ENCODE data around the gene DGKI. TPM values are rescaled to one million over a fixed set of nuclear protein-coding genes. Genes with fewer than 3 reads are reported as not detected.
"Not testable (repeated sequence)": the region's sequence is repeated elsewhere in the genome, so short reads cannot be mapped to it uniquely, and the experiment has no call there.

DGKI gene
- total and polyA plus RNA-seq, 2 donors = 1.8 to 13.3 TPM

DNA sequence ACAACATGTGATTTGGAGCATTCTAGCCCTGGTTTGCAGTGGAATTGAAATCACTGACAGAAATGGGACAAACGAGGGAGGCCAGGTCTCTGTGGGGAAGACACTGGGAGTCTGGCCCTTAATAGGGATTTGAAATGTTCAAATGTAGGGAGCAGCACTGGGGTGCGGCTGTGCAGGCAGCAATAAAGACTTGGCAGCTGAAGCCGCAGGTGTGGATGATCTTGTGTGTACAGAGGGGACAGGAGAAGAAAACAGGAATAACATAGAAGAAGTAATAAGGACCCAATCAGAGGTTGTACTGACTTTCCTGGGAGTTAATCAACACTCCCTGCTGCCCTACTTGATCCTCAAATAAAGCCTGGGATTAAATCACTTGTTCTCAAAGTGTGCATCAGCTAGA, 375.6 kb downstream of the DGKI start:
- WGBS = 63% methylated on average over 3 of the region's 3 CpGs
- H3K4me3 ChIP-seq (ENCODE audit: low read depth, low read length) = no peak overlapping the region
- no peaks in the 10 kb centered on the region for H3K36me3 ChIP-seq (ENCODE audit: insufficient read depth)
- no peak for DNase-seq (ENCODE audit: extremely low spot score)
- no peaks in the 10 kb centered on the region for H3K4me1 ChIP-seq (ENCODE audit: insufficient read depth)
- H3K27ac ChIP-seq (ENCODE audit: low read depth) = no peak overlapping the region

DNA sequence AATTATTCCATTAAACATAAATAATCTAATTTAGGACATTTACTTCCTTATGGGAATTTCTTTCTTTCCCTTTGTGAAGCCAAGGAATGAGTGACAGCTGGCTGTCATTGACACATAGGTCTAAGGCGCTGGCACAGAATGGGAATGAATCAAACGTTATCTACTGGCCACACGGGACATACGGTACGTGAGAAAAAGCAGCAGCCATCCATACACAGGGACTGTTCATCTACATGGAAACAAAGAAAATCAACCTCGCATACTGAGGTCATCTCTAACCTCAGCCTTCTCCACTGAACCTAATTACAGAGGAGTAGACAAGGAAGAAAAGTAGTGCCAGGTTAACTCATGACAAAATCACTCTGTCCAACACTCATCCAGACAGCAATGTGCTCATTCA, 376.9 kb downstream of the DGKI start:
- WGBS = 91% methylated on average over 6 of the region's 6 CpGs
- Histone ChIP-seq H3K4me3 (ENCODE audit: low read depth, low read length) (no peak overlapping the region), H3K4me1 (ENCODE audit: insufficient read depth) (no peaks in the 10 kb centered on the region), H3K36me3 (ENCODE audit: insufficient read depth) (no peaks in the 10 kb centered on the region), H3K27ac (ENCODE audit: low read depth) (no peak overlapping the region)
- no peak for DNase-seq (ENCODE audit: extremely low spot score)

DNA sequence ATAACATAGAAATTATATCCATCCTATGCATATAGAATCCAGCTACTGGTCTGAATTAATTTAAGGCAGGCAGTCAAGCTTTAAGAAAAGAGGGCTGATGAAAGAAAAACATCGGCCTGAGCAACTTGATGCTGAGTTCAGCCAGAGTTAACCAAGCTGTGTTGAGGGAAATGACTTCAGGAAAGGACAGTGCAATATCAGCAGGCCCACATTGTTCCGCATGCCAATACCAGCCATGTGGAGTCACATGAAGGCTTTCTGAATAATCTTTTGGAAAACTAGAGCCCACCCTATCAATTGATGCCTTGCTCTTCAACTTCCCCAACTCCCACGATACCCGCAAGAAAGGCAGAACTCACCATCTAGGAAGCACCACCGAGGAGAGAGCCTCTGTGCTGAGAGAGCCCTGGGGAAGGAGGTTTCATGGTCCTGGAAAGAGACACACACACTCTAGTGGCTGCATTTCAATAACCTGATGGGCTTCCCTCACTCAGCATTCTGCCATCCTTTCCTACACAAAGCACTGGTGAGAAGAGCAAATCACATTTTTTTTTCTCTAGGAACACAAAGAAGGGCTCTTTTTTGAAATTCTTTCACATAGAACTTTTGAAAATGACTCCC, 377.5 kb downstream of the DGKI start:
- Histone ChIP-seq H3K4me3 (ENCODE audit: low read depth, low read length) (no peak overlapping the region), H3K36me3 (ENCODE audit: insufficient read depth) (no peaks in the 10 kb centered on the region), H3K4me1 (ENCODE audit: insufficient read depth) (no peaks in the 10 kb centered on the region), H3K27ac (ENCODE audit: low read depth) (no peak overlapping the region)
- DNase-seq (ENCODE audit: extremely low spot score) = no peak
- WGBS = 76% methylated on average over 5 of the region's 5 CpGs

DNA sequence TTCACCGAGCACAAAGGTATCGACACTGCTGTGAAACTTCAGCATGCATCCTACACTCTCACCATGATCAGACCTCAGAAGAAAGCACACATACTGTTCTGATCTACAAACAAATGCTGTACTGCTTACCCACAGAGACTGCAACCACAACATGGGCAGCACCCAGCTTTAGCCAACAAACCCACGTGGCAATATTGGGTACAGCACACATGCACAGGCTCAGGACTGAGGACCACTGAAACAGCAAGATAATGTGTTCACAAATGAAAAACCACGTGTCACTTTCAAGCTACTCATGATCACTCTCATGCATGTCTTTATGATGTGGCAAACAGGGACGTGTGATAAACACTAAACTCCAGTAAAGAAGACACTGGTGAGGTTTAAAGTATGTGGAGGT, 383.9 kb downstream of the DGKI start:
- H3K4me3 ChIP-seq (ENCODE audit: low read depth, low read length) = no peak overlapping the region
- H3K27ac ChIP-seq (ENCODE audit: low read depth) = no peak overlapping the region
- H3K4me1 ChIP-seq (ENCODE audit: insufficient read depth) = no peaks in the 10 kb centered on the region
- 90% methylated on average over 5 of the region's 5 CpGs for WGBS
- DNase-seq (ENCODE audit: extremely low spot score) = no peak
- no peaks in the 10 kb centered on the region for H3K36me3 ChIP-seq (ENCODE audit: insufficient read depth)

DNA sequence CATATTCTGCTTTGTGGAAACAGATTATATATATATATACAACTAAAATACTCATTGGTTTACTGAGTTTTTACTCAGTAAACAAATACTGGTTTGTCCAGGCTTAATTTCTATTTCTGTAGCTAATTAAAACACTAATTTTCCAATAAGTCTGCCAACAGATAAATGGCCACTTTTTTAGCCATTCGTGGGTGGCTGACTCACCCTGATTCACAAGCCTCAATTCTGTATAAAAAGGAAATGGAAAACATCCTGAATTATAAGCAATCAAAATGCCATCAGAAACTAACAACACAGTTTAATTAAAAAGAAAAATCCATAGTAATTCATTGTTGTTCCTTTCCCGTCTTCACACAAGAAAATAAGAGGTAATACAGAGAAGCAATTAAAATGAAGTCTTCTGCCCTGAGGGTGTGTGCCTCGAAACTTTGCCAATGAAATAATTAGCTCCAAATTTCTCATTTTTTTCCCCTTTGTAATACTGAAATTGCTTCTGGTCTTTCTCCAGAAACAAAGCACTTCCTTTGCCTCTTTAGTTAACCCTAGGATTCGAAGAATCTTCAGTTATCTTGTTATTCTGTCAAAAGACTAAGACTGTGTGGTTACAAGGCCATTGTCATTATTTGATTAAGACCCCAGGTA, 384.6 kb downstream of the DGKI start:
- H3K4me3 ChIP-seq (ENCODE audit: low read depth, low read length) = no peak overlapping the region
- H3K27ac ChIP-seq (ENCODE audit: low read depth) = no peak overlapping the region
- WGBS = 57% methylated on average over 4 of the region's 4 CpGs
- no peaks in the 10 kb centered on the region for H3K36me3 ChIP-seq (ENCODE audit: insufficient read depth)
- DNase-seq (ENCODE audit: extremely low spot score) = no peak
- no peaks in the 10 kb centered on the region for H3K4me1 ChIP-seq (ENCODE audit: insufficient read depth)

DNA sequence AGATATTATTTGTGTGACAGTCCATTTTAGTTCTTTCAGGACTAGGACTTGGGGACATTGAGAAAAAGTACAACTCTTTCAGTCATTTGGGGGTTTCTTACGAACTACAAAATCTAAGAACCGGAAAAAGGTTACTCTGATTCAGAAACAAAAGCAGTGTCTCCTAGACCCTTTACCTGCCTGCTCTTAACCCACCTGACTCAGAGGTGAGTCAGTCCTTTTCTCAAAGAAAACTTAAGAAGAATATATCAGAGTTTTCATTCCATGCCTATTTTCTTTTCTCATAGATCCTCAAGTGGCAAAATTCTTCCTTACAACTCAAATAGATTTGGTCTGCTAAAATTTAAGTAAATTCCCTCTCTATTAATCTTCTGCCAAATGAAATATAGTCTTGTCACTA, 388.4 kb downstream of the DGKI start:
- no peak for DNase-seq (ENCODE audit: extremely low spot score)
- no peak overlapping the region for H3K4me3 ChIP-seq (ENCODE audit: low read depth, low read length)
- 94% methylated on average over 2 of the region's 2 CpGs for WGBS
- no peaks in the 10 kb centered on the region for H3K36me3 ChIP-seq (ENCODE audit: insufficient read depth)
- H3K4me1 ChIP-seq (ENCODE audit: insufficient read depth) = no peaks in the 10 kb centered on the region
- H3K27ac ChIP-seq (ENCODE audit: low read depth) = no peak overlapping the region

DNA sequence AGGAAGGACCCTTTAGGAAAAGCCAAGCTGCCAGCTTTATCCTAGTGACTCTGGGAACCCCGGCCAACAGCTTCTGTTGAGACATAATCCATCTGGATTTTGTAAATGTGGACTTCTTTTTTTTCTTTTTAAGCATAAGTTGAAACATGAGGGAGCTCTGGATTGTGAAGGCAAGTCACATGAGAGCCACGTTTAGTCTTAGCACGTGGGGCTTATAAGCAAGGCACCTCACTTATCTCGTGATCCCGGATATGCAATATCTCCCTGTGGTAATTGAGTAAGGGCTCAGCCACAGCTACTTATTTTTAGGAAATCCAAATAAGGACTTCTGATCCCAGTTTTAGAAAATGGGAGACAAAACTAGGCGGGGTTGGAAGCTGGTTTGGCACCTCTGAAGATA, 392.0 kb downstream of the DGKI start:
- no peak overlapping the region for H3K27ac ChIP-seq (ENCODE audit: low read depth)
- no peaks in the 10 kb centered on the region for H3K4me1 ChIP-seq (ENCODE audit: insufficient read depth)
- no peak for DNase-seq (ENCODE audit: extremely low spot score)
- no peaks in the 10 kb centered on the region for H3K36me3 ChIP-seq (ENCODE audit: insufficient read depth)
- WGBS = 16% methylated on average over 6 of the region's 6 CpGs
- H3K4me3 ChIP-seq (ENCODE audit: low read depth, low read length) = no peak overlapping the region

DNA sequence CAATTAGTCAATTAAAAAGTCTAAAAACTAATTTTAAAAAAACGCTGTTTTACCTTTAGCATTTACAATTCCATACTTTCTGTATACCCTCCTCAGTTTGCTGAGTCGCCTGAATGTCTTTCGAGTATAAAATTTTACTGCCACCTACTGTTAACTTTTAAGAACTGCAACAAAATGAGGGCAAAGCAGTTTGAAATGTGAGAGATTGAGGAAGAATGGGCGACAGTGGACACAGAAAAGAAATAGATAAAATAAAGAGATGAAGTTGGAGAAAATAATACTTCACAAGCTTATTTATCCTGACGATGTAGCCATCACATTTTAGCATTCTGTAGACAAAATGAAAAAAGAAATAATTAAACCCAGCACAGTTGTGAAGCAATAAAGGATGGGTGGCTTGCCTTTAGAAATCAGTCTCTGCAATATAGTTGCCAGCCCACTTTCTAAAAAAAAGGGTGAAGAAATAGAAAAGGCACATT, 392.5 kb downstream of the DGKI start:
- H3K4me1 ChIP-seq (ENCODE audit: insufficient read depth) = no peaks in the 10 kb centered on the region
- no peak overlapping the region for H3K4me3 ChIP-seq (ENCODE audit: low read depth, low read length)
- WGBS = 3% methylated on average over 5 of the region's 5 CpGs
- H3K36me3 ChIP-seq (ENCODE audit: insufficient read depth) = no peaks in the 10 kb centered on the region
- no peak overlapping the region for H3K27ac ChIP-seq (ENCODE audit: low read depth)
- DNase-seq (ENCODE audit: extremely low spot score) = no peak

DNA sequence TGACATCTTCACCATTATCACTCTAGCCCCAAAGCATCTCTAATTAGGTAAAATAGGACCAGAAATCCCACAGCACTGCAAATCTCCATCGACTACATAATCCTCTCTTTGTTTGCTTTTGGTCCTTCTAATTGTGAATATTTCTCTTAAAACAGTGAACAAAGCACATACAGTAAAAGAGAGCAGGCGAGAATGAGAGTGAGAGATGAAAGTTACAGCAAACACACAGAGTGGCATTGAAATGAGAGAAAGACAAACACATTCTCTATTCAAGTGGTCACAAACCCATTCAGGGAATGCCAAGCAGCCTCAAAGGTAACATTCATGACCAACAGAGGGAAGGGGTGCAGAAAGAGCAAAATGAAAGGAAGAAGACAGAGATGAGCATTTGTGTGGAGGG, 393.4 kb downstream of the DGKI start:
- no peak overlapping the region for H3K4me3 ChIP-seq (ENCODE audit: low read depth, low read length)
- H3K4me1 ChIP-seq (ENCODE audit: insufficient read depth) = no peaks in the 10 kb centered on the region
- no peak overlapping the region for H3K27ac ChIP-seq (ENCODE audit: low read depth)
- no peaks in the 10 kb centered on the region for H3K36me3 ChIP-seq (ENCODE audit: insufficient read depth)
- WGBS = 74% methylated on average over 2 of the region's 2 CpGs
- no peak for DNase-seq (ENCODE audit: extremely low spot score)

DNA sequence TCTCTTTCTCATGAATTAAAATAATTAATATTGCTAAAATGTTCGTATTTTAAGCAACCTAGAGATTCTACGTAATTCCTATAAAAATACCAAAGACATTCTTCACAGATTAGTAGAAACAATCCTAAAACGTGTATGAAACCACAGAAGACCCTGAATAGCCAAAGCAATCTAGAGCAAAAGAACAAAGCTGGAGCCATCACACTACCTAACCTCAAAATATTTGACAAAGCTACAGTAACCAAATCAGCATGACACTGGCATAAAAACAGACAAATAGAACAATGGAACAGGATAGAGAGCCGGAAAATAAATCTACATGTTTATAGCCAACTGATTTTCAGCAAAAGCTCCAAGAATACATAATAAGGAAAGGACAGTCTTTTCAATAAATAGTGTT, 397.8 kb downstream of the DGKI start:
- Histone ChIP-seq H3K27ac (ENCODE audit: low read depth) (no peak overlapping the region), H3K36me3 (ENCODE audit: insufficient read depth) (no peaks in the 10 kb centered on the region), H3K4me3 (ENCODE audit: low read depth, low read length) (no peak overlapping the region), H3K4me1 (ENCODE audit: insufficient read depth) (no peaks in the 10 kb centered on the region)
- DNase-seq (ENCODE audit: extremely low spot score) = no peak
- 89% methylated on average over 4 of the region's 4 CpGs for WGBS

DNA sequence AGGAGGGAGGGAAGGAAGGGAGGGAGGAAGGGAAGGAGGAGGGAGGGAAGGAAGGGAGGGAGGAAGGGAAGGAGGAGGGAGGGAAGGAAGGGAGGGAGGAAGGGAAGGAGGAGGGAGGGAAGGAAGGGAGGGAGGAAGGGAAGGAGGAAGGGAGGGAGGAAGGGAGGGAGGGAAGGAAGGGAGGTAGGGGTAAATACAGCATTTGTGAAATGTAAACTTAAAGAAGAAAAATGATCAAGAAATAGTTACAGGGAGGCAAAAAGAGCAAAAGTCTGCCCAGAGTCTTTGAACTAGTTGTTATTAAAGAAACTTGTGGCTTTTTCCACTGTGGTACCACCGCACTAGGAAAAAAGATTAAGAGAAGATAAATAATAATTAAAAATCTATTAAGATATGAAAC, 398.2 kb downstream of the DGKI start:
- not testable (repeated sequence) for H3K27ac ChIP-seq (ENCODE audit: low read depth); DNase-seq (ENCODE audit: extremely low spot score); H3K4me3 ChIP-seq (ENCODE audit: low read depth, low read length); H3K36me3 ChIP-seq (ENCODE audit: insufficient read depth); H3K4me1 ChIP-seq (ENCODE audit: insufficient read depth)
- WGBS = 98% methylated on average over 1 of the region's 1 CpG

DNA sequence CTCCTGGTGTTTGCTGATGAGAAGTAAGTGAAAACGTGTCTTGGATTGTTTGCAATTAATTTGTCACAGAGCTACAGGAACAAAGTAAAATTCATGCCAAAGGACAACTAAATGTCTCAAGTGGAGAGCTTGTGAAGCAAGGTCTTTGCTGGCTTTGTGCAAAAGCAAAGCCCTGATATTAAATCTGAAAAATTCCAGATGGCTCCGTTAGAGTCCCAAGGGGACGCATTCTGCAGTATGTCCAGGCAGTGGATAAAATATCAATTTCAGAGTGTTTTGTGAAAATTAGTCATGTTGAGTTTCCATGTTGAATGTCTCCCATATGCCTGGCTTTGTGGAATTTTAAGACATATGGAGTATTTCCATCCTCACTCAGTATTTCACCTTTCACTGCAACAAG, 400.7 kb downstream of the DGKI start:
- H3K27ac ChIP-seq (ENCODE audit: low read depth) = no peak overlapping the region
- no peaks in the 10 kb centered on the region for H3K36me3 ChIP-seq (ENCODE audit: insufficient read depth)
- no peaks in the 10 kb centered on the region for H3K4me1 ChIP-seq (ENCODE audit: insufficient read depth)
- 49% methylated on average over 3 of the region's 3 CpGs for WGBS
- no peak for DNase-seq (ENCODE audit: extremely low spot score)
- H3K4me3 ChIP-seq (ENCODE audit: low read depth, low read length) = no peak overlapping the region

DNA sequence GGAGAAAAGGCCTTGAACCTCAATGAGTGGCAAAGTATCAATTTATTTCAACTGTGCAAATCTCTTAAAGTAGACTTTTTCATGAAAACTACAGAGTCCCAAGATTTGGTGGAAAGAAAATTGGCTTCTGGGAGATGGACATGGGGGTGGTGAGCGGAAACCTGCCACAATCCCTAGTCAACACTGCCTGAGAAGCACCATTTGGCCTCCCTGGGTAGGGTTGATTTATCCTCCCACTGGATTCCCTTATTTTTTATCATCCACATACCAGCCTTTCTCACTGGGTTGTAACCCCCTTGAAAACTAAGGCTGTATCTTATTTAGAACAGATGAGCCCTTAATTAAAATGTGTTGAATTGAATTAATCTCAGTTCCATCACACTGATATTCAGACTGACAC, 401.5 kb downstream of the DGKI start:
- Histone ChIP-seq H3K36me3 (ENCODE audit: insufficient read depth) (no peaks in the 10 kb centered on the region), H3K4me1 (ENCODE audit: insufficient read depth) (no peaks in the 10 kb centered on the region), H3K27ac (ENCODE audit: low read depth) (no peak overlapping the region), H3K4me3 (ENCODE audit: low read depth, low read length) (no peak overlapping the region)
- DNase-seq (ENCODE audit: extremely low spot score) = no peak
- WGBS = 98% methylated on average over 1 of the region's 1 CpG

DNA sequence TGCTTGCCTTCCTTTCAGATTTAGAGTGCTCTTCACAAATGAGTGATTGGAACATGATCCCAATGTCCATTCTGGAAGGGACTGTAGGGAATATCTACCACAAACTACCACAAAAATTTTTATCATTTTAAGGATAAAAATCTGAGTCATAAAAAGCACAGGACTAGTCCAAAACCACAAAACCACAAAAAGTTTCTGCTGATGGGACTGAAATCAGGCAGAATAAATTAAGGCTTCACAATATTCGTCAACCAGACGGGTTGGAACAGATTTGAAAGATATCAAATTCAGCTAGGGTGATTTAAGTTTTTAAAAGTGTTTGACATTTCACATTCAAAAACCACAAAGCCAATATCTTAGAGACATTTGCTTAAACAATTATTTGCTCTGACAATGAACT, 403.2 kb downstream of the DGKI start:
- no peaks in the 10 kb centered on the region for H3K4me1 ChIP-seq (ENCODE audit: insufficient read depth)
- H3K36me3 ChIP-seq (ENCODE audit: insufficient read depth) = no peaks in the 10 kb centered on the region
- H3K4me3 ChIP-seq (ENCODE audit: low read depth, low read length) = no peak overlapping the region
- 80% methylated on average over 2 of the region's 2 CpGs for WGBS
- no peak overlapping the region for H3K27ac ChIP-seq (ENCODE audit: low read depth)
- no peak for DNase-seq (ENCODE audit: extremely low spot score)

Measured in urinary bladder (tissue), 4 donors.